Brain microvascular endothelial cell (primary cell): ENCODE data around the gene OBI1.

Experiments used
- DNase-seq: peaks from one replicate; pipeline ENCODE4 v3.0.0-alpha.2; 2020
- H3K27ac ChIP-seq: fragments of 250-450 bp; sonication (Bioruptor Pico); 2 replicates; pipeline ENCODE4 v1.5.1; 2020; ENCODE audit warnings: mild to moderate bottlenecking, moderate library complexity
- H3K27me3 ChIP-seq: fragments of 250-450 bp; sonication (Bioruptor Pico); replicated peaks from 2 replicates; pipeline ENCODE4 v1.5.1; 2020; ENCODE audit warnings: mild to moderate bottlenecking
- H3K36me3 ChIP-seq: fragments of 250-450 bp; sonication (Bioruptor Pico); replicated peaks from 2 replicates; pipeline ENCODE4 v1.5.1; 2020; ENCODE audit warnings: mild to moderate bottlenecking
- H3K4me3 ChIP-seq: 2 replicates; pipeline ENCODE4 v1.5.1; 2011; ENCODE audit warnings: low read depth, mild to moderate bottlenecking, control low read depth, low read length, moderate library complexity
- in situ Hi-C: cut with HindIII; loops from 2 replicates; pipeline ENCODE4 v1.10.0; 2017; ENCODE audit warnings: low sequenced_read_pairs, low pct_ligation_motif_present
- TF ChIP-seq, protein P1 (sequence below): IDR thresholded peaks from 2 replicates; pipeline ENCODE4 v1.5.1; 2011; ENCODE audit warnings: low read depth, mild to moderate bottlenecking, moderate library complexity, low read length, control low read depth, inconsistent platforms; ENCODE audit errors: missing control alignments

Gene OBI1

GRCh38 chr13:78599645-78600279 lies 59.2 kb downstream of the OBI1 start:
- Histone ChIP-seq H3K27me3 (peaks cover 90% of the 10 kb centered on the region), H3K36me3 (no peaks in the 10 kb centered on the region), H3K4me3 (no peak overlapping the region), H3K27ac (no peak overlapping the region)
- in situ Hi-C loops: no loop called here
- no peak for DNase-seq
- TF ChIP-seq, protein P1, sequence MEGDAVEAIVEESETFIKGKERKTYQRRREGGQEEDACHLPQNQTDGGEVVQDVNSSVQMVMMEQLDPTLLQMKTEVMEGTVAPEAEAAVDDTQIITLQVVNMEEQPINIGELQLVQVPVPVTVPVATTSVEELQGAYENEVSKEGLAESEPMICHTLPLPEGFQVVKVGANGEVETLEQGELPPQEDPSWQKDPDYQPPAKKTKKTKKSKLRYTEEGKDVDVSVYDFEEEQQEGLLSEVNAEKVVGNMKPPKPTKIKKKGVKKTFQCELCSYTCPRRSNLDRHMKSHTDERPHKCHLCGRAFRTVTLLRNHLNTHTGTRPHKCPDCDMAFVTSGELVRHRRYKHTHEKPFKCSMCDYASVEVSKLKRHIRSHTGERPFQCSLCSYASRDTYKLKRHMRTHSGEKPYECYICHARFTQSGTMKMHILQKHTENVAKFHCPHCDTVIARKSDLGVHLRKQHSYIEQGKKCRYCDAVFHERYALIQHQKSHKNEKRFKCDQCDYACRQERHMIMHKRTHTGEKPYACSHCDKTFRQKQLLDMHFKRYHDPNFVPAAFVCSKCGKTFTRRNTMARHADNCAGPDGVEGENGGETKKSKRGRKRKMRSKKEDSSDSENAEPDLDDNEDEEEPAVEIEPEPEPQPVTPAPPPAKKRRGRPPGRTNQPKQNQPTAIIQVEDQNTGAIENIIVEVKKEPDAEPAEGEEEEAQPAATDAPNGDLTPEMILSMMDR: no peak

DNA sequence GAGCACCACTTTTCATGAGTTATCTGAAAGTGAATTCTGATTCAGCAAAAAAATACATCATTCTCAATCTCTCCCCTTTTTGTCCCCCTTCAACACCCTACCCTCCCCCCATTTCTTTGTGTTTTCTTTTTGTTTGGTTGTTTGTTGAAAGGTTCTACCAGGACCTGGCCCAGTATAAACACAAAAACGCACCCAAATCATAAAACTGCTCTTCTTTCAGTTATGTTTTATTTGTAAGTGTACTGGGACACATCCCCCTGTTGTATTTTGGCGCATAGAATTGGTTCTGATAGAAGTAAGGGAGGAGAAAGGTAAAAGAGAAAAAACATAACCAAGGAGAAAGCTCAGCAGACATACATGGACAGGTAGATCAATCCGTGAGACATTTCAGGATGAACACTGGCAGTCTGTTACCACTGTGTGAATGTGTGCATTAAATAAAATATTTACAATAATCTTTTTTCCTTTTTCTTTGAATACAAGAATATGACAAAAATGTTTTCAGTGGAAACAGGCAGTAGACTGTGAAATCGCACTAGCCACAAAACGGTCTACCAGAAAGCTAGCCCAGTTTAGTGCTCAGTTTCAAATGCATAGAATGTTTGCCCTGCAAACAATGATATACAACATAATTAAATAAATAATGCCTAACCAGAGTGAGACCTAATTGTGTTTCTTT lies 59.9 kb downstream of the OBI1 start:
- Histone ChIP-seq H3K27me3 (peaks cover 90% of the 10 kb centered on the region), H3K4me3 (no peak overlapping the region), H3K36me3 (no peaks in the 10 kb centered on the region), H3K27ac (no peak overlapping the region)
- DNase-seq: no peak
- TF ChIP-seq, protein P1: no peak
- in situ Hi-C loops: no loop called here

- no peak overlapping the region for H3K4me3 ChIP-seq
- no peak for DNase-seq
- TF ChIP-seq, protein P1: no peak
- peaks cover 90% of the 10 kb centered on the region for H3K27me3 ChIP-seq
- no peaks in the 10 kb centered on the region for H3K36me3 ChIP-seq
- no peak overlapping the region for H3K27ac ChIP-seq
- in situ Hi-C loops: no loop called here
Observed at GRCh38 chr13:78598116-78598781, 60.7 kb downstream of the OBI1 start.

- Histone ChIP-seq H3K27me3 (peaks cover 90% of the 10 kb centered on the region), H3K27ac (no peak overlapping the region), H3K36me3 (no peaks in the 10 kb centered on the region), H3K4me3 (no peak overlapping the region)
- in situ Hi-C loops: no loop called here
- DNase-seq: no peak
- TF ChIP-seq, protein P1: no peak
Observed at GRCh38 chr13:78597602-78597932, 61.4 kb downstream of the OBI1 start.

GRCh38 chr13:78596736-78597601 lies 62.0 kb downstream of the OBI1 start:
- no peak overlapping the region for H3K4me3 ChIP-seq
- TF ChIP-seq, protein P1: no peak
- H3K36me3 ChIP-seq: no peaks in the 10 kb centered on the region
- H3K27me3 ChIP-seq: peaks cover 92% of the 10 kb centered on the region
- in situ Hi-C loops: no loop called here
- DNase-seq: no peak
- H3K27ac ChIP-seq: no peak overlapping the region
